NCI-H345 (cell line): ENCODE results near the gene TSR3.

Experiments
- DNase-seq: peaks from one replicate; lab custom pipeline; 2025; lab: John Stamatoyannopoulos, UW

TSR3 gene

GRCh38 chr16:1351582-1352362 lies at the start of gene TSR3, which contains the start of gene GNPTG:
Gene TSR3 (minus strand): TSS chr16:1351878. CDS start chr16:1351804, 74 bp downstream.
Gene GNPTG (plus strand): TSS chr16:1351931. CDS start chr16:1351966, 35 bp downstream.
- peak; percentile 88 for DNase-seq

- no peak for DNase-seq
Observed at GRCh38 chr16:1401061-1401757, 49.5 kb upstream of the TSR3 start.

GRCh38 chr16:1398826-1399581 lies 47.3 kb upstream of the TSR3 start:
- no peak for DNase-seq

- no peak for DNase-seq
Observed at GRCh38 chr16:1398351-1398750, 46.7 kb upstream of the TSR3 start.

- DNase-seq, result no peak
Observed at GRCh38 chr16:1397779-1398178, 46.1 kb upstream of the TSR3 start.

DNA sequence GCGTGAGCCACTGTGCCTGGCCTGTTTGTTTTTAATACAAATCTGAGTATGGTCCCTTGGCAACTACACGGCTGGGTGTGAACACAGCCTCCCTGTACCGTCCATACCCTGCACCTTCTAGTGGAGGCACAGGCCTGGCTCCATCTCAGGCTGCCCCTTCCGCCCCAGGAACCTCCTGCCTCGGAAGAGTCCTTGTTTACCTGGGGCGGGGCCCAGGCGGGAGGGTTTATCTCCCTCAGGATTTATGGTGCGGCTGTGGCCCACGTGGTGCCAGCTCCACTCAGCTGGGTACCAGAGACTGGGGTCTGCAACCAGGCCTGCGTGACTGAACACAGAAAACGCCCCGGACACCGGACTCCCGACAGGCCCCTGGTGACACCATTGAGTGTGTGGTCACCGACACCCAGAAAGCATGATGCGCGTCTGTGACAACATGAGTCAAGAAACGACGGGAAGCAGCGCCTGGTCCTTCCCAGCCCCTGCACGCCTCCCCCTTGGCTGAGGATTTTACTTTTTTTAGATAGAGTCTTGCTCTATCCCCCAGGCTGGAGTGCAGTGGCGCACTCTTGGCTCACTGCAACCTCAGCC lies 43.9 kb upstream of the TSR3 start:
- DNase-seq, result no peak

DNA sequence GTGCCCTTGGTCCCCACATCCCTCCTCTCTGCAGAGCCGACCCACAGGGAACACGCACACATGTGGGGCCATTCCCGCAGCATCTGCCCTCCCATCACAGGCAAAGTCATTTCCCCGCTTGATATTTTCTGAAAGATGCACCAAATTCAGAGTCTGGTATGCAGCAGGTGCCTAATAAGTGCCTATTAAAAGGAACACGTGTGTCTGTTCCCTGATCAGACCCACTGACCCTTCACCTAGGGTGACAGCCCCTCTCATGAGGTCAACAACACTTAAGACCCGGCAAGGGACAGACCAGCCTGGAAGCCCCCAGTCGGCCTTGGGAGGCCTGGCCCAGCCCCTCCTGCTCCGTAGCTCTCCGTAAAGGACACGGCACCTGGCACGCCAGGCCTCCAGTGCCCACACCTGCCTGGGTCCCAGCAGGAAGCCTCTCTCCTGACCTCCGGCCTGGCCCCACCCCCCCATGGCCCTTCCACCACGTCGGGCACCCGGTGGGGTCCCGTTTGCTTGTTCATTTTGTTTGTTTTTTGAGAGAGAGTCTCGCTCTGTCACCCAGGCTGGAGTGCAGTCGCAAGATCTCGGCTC lies 42.8 kb upstream of the TSR3 start:
- no peak for DNase-seq

DNA sequence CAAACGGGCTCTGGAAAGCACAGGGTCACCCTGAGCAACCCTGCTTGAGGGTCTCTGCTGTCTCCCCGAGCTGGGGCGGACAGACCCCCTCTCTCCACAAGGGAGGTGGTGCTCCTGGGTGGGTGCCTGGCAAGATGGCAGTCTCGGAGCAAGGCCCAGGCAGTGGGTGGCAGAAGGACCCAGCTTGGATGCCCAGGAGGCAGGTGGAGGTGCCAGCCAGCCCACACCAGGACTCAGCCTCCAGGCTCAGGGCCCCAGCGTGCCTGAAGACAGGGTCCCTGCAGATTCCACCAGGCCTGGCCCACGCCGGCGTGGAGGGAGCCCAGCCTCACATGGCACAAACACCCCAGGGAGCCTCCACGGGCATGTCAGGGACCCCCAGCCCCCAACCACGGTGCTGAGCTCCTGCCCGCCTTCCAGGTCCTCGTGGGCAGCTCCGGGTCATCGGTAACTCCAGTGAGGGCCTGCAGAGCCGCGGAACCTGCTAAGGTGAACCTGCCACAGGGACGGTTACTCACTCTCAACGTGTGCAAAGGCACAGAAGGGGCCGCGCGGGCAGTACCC lies 42.0 kb upstream of the TSR3 start:
- no peak for DNase-seq

DNA sequence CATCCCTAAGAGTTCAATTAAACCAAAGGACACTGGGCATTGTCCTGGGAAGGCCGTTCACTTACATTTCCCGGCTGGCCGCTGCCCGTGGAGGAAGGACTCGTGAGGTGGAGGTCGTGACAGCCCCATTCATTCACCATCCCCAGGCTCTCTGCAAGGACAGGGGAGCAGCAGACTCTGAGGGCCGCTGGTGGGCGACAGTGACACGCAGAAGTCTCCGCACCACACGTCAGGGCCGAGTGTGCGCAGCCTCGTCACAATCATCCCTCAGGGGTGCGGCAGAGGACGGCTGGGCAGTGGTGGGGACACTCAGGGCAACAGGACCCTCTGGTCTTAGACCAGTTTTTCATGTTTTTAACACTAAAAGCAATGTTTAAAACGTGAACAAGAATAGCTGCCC lies 41.1 kb upstream of the TSR3 start:
- no peak for DNase-seq

DNA sequence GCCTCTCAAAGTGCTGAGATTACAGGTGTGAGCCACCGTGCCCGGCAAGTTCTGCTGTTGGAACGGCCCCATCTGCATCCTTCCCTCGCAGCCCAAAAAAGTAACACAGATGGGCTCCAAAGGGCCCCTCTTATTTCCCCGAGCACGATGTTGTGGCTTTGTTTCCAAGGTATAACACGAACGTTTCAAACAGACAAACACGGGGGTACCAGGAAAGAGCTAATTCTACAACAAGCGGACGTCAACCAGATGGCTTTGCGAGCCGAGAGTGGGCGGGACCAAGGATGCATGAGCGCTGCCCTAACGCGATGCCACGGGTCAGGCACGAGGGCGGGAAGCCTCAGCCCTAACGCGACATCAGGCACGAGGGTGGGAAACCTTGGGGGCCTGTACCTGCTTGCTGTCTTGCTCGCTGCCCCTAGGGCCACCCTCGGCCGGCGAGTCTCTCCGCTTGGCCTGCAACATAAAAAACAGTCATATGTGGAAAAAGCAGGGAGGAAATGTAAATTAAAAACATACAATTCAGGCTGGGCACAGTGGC lies 38.6 kb upstream of the TSR3 start:
- no peak for DNase-seq

- DNase-seq, result no peak
Observed at GRCh38 chr16:1389762-1390161, 38.1 kb upstream of the TSR3 start.

DNA sequence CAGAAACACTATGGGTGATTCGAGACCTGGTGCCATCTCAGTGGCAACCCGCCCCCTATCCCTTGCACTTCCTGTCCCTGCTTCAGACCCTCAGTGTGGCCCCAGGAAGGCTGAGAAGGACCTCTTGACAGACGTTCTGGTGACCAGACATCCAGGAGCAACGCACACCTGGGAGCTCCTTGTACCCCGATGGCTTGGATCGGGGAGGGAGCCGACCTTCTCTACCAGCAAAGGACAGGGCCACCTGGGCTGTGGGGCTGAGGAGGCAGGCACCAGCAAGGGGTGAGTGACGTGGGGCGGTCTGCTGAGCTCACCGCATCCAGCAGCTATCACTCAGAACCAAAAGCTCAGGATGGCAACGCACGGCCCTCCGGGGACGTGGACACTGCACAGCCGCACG lies 35.7 kb upstream of the TSR3 start:
- DNase-seq, result no peak

DNA sequence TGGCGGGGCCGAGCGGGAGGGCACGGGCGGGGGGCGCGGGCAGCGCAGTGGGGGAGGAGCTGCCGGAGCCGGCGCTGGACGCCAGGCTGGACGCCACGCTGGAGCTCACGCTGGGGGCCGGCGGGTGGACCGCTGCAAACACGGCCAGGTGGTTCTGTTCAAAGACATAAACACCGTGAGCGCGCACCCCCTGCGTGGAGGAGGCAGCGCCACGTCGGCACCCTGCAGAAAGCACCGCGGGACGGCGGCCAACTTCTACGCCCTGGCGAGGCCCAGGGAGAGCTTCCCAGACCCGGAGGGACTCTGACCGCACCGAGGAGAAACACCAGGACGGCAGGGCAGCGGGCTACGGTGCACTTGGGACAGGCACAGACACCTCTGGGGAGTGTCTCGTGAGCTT lies 33.6 kb upstream of the TSR3 start:
- no peak for DNase-seq

GRCh38 chr16:1383556-1383955 lies 31.9 kb upstream of the TSR3 start:
- DNase-seq, result no peak

DNA sequence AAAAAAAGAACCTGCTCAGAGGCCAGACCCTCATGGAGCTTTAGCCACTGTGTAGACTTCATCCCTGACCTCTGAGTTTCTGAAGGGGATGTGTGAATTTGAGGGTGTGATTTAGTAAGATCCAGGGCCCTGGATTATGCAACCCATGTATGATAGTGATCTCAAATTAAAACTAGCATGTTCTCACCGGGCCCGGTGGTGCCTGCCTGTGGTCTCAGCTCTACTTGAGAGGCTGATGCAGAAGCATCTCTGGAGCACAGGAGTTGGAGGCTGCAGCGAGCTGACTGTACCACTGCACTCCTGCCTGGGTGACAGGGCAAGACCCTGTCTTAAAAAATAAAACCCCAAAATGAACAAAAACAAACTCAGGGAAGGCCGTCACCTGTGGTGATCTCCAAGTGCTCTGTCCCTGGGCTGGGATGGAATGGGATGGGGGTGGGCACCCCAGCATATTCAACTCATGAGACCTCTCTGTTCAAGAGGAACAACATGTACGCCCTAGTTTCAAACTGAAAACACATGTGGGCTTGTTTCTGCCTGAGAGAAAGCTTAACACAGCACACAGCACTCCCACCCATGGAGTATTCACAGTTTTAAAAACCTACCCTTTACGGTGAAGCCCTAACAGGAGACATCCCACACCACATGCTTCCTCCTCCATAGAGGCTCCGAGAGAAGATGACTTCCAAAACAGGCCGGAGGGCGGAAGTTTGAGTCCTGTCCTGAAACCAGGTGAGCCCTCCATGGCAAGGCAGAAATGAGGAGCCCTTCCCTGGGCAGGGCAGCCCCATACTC lies 30.1 kb upstream of the TSR3 start:
- no peak for DNase-seq

GRCh38 chr16:1380195-1380594 lies 28.5 kb upstream of the TSR3 start:
- DNase-seq, result no peak

DNA sequence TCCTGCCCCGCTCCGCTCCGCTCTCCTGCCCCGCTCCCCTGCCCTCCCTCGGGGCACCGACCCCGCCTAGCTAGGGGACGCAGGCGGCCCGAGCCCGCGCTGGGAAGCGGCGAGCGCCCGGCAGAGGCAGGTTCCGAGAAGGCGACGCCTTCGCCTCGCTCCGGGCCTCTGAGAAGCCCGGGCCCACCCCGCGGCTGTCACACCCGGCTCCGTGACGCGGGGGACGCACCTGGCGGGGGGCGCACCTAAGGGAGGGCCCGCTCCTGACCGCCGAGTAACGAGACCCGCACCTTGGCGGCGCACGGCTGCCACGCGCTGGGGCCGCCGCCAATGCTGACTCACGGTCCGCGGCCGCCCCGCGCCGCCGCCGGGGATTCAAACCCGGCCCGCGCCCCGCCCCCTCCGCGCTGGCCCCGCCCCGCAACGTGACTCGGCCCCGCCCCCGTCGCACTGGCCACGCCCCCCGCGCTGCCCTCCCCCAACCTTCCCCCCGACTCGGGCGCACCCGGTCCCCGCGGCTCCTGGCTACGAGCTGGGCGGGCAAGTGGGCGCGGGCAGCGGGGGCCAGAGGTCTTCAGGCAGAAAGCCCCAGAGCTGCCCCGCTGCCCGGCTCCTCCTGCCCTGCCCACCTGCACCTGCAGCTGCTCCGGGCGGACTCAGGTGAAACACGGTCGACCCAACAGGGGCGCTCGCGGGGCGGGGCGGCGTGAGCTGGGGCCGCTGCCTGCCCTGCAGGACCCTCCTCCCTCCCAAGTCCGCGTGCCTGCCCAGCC lies 27.8 kb upstream of the TSR3 start:
- peak; percentile 74 for DNase-seq

DNA sequence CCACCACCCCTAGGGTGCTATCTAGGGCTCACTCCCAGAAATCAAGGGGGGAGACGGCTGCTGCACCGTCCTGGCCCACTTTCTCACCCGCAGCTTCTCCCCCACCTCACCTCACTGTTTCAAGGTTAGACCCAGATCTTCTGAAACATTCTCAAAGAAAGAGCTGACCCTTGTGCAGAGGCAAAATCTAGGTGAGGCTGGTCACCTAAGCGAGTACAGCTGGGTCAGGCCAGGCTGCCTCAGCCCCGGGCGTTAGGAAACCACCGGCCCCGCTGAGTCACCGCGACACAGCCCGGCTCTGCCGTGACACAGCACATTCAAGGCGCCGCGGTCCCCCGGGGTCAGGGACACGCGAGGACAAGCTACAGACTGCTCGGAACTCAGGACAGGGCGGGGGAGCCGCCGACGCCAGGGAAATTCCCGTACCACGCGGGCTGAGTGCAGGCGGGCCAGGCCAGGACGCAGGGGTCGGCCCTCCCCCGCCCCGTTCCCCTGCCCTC lies 27.2 kb upstream of the TSR3 start:
- no peak for DNase-seq

GRCh38 chr16:1378087-1378803 lies 26.6 kb upstream of the TSR3 start:
- DNase-seq, result no peak
